KBM-7 (cell line): Measurements from ENCODE around the gene SDC4.
A peak's percentile ranks its signal among the peaks of the same experiment; 100 is the strongest.

Source experiments
- DNase-seq: peaks from one replicate; pipeline ENCODE4 v3.0.0-alpha.2; 2015
- in situ Hi-C: fragments of 300-500 bp; cut with MboI; formaldehyde crosslinking; loops from 2 replicates; pipeline ENCODE4 v1.14.3; 2020; ENCODE audit warnings: low sequenced_read_pairs, low pct_unique_long_range_greater_than_20kb, mixed read lengths

SDC4 gene

GRCh38 chr20:45328451-45328850 is 19.8 kb downstream of the SDC4 start:
- no peak for DNase-seq
- in situ Hi-C loops, result no loop called here

GRCh38 chr20:45325371-45325770 is 22.9 kb downstream of the SDC4 start:
- in situ Hi-C loops, result no loop called here
- DNase-seq, result no peak

GRCh38 chr20:45323731-45324130 is 24.5 kb downstream of the SDC4 start:
- in situ Hi-C loops, result loop anchor here (25.0 kb wide), 1 partner anchor 439 kb away; no protein-coding TSS in a partner anchor

GRCh38 chr20:45322952-45323383 is 25.3 kb downstream of the SDC4 start:
- peak; percentile 71 for DNase-seq
- in situ Hi-C loops, result loop anchor here (25.0 kb wide), 1 partner anchor 439 kb away; no protein-coding TSS in a partner anchor

More at GRCh38 chr20:45323731-45324130, 24.5 kb downstream of the SDC4 start:
- DNase-seq, result no peak

- in situ Hi-C loops, result loop anchor here (25.0 kb wide), 1 partner anchor 441 kb away; no protein-coding TSS in a partner anchor
- peak; percentile 82 for DNase-seq
These were observed 27.2 kb downstream of the SDC4 start for GRCh38 chr20:45320948-45321595.

- in situ Hi-C loops, result loop anchor here (25.0 kb wide), 1 partner anchor 443 kb away; no protein-coding TSS in a partner anchor
- DNase-seq, result no peak
These were observed 29.3 kb downstream of the SDC4 start for GRCh38 chr20:45318948-45319347.

- no peak for DNase-seq
- in situ Hi-C loops, result loop anchor here (25.0 kb wide), 1 partner anchor 444 kb away; no protein-coding TSS in a partner anchor
These were observed 29.8 kb downstream of the SDC4 start for GRCh38 chr20:45318386-45318939.

GRCh38 chr20:45317826-45318225 is 30.4 kb downstream of the SDC4 start:
- in situ Hi-C loops, result loop anchor here (25.0 kb wide), 1 partner anchor 444 kb away; no protein-coding TSS in a partner anchor
- DNase-seq, result no peak

GRCh38 chr20:45316150-45317080 is 31.8 kb downstream of the SDC4 start:
- DNase-seq, result no peak
- in situ Hi-C loops, result loop anchor here (25.0 kb wide), 1 partner anchor 446 kb away; no protein-coding TSS in a partner anchor

- in situ Hi-C loops, result loop anchor here (25.0 kb wide), 1 partner anchor 447 kb away; no protein-coding TSS in a partner anchor
- no peak for DNase-seq
These were observed 32.6 kb downstream of the SDC4 start for GRCh38 chr20:45315672-45316071.

GRCh38 chr20:45313943-45314342 is 34.3 kb downstream of the SDC4 start:
- no peak for DNase-seq
- in situ Hi-C loops, result loop anchor here (25.0 kb wide), 1 partner anchor 448 kb away; no protein-coding TSS in a partner anchor

GRCh38 chr20:45313065-45313695 is 35.0 kb downstream of the SDC4 start:
- DNase-seq, result no peak
- in situ Hi-C loops, result loop anchor here (25.0 kb wide), 1 partner anchor 449 kb away; no protein-coding TSS in a partner anchor

- in situ Hi-C loops, result loop anchor here (25.0 kb wide), 1 partner anchor 450 kb away; no protein-coding TSS in a partner anchor
- DNase-seq, result no peak
These were observed 36.0 kb downstream of the SDC4 start for GRCh38 chr20:45312241-45312640.

GRCh38 chr20:45311589-45312211 is 36.5 kb downstream of the SDC4 start:
- in situ Hi-C loops, result loop anchor here (25.0 kb wide), 1 partner anchor 451 kb away; no protein-coding TSS in a partner anchor
- DNase-seq, result peak; percentile 56

- in situ Hi-C loops, result loop anchor here (25.0 kb wide), 1 partner anchor 453 kb away; no protein-coding TSS in a partner anchor
- no peak for DNase-seq
These were observed 39.1 kb downstream of the SDC4 start for GRCh38 chr20:45309075-45309474.

GRCh38 chr20:45308117-45308778 is 40.0 kb downstream of the SDC4 start, which contains the start of gene MATN4:
Gene MATN4, minus strand, starts transcription at chr20:45308299. Its CDS starts 2,717 bp downstream, at chr20:45305582.
- in situ Hi-C loops, result loop anchor here (25.0 kb wide), 1 partner anchor 454 kb away; no protein-coding TSS in a partner anchor
- no peak for DNase-seq

GRCh38 chr20:45307076-45307640 is 41.1 kb downstream of the SDC4 start:
- in situ Hi-C loops, result loop anchor here (25.0 kb wide), 1 partner anchor 455 kb away; no protein-coding TSS in a partner anchor
- no peak for DNase-seq
